OCI-M2 (cell line): ENCODE data around the gene ARRB1.
"Not testable (repeated sequence)": the region's sequence is repeated elsewhere in the genome, so short reads cannot be mapped to it uniquely, and the experiment has no call there.

Experiments used
- DNase-seq: peaks from one replicate; lab custom pipeline; 2025; ENCODE audit not compliant: unreplicated experiment; lab: John Stamatoyannopoulos, UW

The ARRB1 gene

GRCh38 chr11:75276186-75276585, 75.3 kb downstream of the ARRB1 start:
- no peak for DNase-seq

DNA sequence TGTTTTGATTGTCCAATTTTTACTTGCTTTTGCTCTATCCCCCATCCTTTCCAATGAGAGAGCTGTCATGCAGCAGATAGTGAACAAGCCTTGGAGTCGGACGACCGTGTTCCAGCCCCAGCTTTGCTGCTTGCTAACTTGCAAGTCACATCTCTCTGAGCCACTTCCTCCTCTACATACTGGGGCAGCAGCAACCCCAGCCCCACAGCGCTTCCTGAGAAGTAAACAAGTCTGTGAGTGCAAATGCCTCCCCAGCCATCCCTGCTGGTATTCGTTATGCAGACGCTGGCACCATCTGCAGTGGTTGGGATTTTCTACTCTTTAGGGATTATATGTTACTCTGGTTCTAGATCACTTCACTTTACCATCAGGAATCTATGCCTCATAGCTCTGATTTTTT, 75.9 kb downstream of the ARRB1 start:
- DNase-seq: no peak

GRCh38 chr11:75274716-75275115, 76.7 kb downstream of the ARRB1 start:
- DNase-seq: not testable (repeated sequence)

- no peak for DNase-seq
These were observed 77.8 kb downstream of the ARRB1 start for GRCh38 chr11:75273411-75274391.

- no peak for DNase-seq
These were observed 78.6 kb downstream of the ARRB1 start for GRCh38 chr11:75272821-75273301.

DNA sequence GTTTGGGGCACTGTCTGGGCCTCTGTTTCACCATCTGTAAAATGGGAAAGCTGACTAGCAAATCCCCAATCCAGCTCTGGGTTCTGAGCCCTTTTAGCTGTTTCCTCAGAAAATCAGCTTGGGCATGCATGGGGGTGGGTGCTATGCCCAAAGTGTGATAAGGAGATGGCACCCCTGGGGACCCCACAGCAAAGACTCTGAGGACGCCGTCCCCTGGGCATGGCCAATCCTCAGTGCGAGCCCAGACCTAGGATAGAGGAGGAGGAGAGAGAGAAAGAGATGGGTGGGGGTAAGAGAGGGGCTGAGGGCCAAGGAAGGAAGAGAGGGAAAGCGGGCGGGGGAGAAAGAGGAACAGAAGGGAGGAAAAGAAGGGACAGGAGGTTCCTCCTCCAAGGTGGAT, 79.1 kb downstream of the ARRB1 start:
- DNase-seq: no peak

DNA sequence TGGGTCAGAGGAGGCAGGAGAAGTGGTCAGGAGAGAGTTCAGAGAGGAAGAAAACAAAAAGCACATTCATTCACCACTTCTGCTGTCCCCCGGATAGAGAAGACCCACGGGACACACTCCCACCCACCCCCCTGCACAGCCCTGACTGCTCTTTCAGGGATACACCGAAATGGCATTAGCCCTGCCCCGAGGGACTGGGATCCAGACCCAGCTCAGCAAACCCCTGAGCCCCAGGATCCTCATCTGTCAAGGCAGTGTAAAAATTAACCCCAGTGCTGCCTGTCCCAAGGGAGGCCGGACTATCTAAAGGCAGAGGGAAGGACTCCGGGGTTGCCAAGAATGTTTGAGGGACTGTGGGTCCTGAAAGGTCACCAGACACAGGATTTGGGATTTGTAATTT, 79.7 kb downstream of the ARRB1 start:
- no peak for DNase-seq

DNA sequence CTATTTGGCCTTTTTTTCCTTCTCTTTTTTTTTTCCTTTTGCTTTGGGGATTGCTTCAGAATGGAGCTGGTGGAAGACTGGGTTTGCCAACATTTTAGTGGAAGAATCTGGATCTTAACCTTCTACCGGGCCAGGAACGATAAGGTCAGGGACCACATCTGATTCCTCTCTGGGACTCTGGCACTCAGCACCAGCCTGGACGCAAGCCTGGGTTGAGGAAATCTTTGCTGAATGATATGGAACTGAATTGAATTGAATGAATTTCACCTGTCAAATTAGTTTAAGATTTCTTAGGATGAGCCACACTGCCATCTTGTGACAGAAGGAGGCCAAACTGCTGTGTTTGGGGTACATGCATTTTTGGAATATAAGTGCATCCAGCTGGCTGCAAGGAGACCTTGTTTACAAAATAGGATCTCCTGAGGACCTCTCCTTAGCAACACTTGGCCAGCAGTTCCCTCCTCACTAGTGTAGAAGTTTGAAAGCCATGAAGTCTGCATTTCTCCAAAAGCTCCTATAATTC, 80.5 kb downstream of the ARRB1 start:
- DNase-seq: no peak

GRCh38 chr11:75269896-75270295, 81.6 kb downstream of the ARRB1 start:
- DNase-seq: no peak

DNA sequence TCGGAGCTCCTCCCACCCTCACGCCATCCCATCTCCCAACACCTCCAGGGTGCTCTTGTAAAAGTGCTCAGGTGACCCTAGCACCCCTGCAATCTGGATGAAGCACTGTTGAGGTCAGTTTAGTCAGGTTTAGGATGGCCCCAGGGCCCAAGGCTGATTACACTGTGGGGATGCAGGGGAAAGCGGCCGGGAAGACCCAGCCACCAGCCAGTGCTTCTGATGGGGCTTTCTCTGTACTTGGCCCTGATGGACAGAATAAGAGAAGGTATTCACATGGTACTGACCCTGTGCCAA, 82.1 kb downstream of the ARRB1 start:
- no peak for DNase-seq

DNA sequence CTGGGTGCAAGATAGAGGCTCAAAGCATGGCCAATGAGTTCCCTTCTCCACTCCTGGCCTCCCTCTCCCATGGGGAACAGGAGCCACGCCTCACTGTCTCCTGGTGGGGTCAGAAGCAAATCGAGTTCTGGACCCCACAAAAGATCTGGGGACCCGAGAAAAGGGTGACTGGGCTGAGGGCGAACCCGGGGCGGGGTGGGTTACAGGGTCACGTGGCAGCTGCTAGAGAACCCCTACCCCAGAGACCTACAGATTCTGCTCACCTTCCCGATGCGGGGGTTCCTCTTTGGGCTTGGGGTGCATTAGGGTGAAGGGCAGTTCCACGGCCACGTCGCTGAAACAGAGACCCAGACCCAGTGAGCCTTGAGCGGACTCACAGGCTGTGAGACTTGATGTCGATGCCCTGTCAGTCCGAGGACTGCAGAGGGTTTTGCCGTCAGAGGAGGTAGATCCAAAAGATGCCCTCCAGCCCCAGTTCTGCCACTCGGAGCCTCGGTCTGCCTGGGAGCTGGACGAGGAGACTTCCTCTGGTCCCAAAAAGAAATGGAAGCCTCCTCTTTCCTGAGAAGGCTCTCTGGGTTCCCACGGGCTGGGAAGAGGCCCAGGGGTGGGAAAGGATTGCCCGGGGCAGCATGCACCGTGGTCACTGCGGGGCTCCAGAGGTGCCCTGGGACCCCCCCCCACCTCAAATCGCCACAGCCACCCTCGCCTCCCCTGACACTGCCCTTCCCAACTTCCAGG, 82.7 kb downstream of the ARRB1 start:
- no peak for DNase-seq

DNA sequence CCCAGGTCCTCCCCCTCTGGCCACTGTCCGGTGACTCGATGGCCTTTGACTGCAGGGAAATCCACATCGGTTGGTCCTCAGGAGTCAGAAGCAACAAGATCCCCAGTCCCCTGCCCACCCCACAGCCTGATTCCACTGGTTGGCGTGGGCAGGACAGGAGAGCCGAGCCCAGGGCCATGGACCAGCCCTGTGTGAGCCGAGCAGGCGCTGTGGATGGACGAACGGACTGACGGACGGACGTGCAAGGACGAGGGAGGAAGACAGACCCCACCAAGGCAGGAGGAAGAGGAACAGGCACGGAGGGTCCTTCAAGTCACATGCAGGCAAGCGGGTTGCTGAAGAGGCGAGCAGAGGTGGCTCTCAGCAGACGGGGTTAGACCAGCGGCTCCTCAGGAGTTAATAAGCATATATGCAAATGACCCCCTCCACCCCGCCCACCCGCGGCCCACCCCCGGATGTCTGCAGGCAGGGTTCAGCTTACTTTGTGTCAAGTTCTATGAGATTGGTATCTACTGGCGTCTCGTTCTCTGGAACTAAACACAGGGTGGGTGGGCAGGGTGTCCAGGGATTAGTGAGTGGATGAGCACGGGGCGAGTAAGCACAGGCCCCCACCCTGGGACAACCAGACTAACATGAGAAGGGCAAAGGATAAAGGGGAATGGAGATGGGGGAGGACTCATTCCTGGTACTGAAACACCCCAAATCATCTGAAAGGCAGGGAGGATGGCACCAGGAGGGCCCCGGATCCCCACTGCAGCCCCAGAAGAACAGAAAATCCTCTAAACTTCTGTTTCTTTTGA, 84.1 kb downstream of the ARRB1 start:
- DNase-seq: no peak

GRCh38 chr11:75265851-75266531, 85.5 kb downstream of the ARRB1 start:
- DNase-seq: no peak

- DNase-seq: no peak
These were observed 86.5 kb downstream of the ARRB1 start for GRCh38 chr11:75264971-75265370.

- DNase-seq: no peak
These were observed 87.1 kb downstream of the ARRB1 start for GRCh38 chr11:75264356-75264755.

- no peak for DNase-seq
These were observed 87.5 kb downstream of the ARRB1 start for GRCh38 chr11:75263944-75264349.

GRCh38 chr11:75262961-75263852, 88.3 kb downstream of the ARRB1 start:
- no peak for DNase-seq

- DNase-seq: no peak
These were observed 89.0 kb downstream of the ARRB1 start for GRCh38 chr11:75262436-75262835.

- no peak for DNase-seq
These were observed 89.5 kb downstream of the ARRB1 start for GRCh38 chr11:75261902-75262361.
